Aorta (tissue), 5 donors: ENCODE data around the gene CRIM1. TPM values are rescaled to one million over a fixed set of nuclear protein-coding genes. Genes with fewer than 3 reads are reported as not detected.

Experiments used
- ATAC-seq: fragments of 200-7000 bp; cut with Tn5 transposase; one replicate; pipeline ENCODE4 v1.9.1; 2022; ENCODE audit warnings: moderate library complexity; ENCODE audit not compliant: low FRiP score
- DNase-seq, 2 donors: peaks; one replicate each; pipeline ENCODE4 v3.0.0-alpha.2; 2020
- H3K27ac ChIP-seq, 2 donors: one replicate each; pipeline ENCODE4 v1.5.1; 2013; ENCODE audit warnings: low read length in 2 of 2, mild to moderate bottlenecking in 2 of 2, moderate library complexity in 2 of 2, control low read depth in 1 of 2, inconsistent platforms in 1 of 2, low read depth in 1 of 2
- H3K27me3 ChIP-seq, 2 donors: one replicate each; pipeline ENCODE4 v1.6.1; 2013; ENCODE audit warnings: control low read depth in 1 of 2, low read length in 1 of 2, mild to moderate bottlenecking in 1 of 2, moderate library complexity in 1 of 2; ENCODE audit not compliant: insufficient read depth in 2 of 2, control insufficient read depth in 1 of 2
- H3K36me3 ChIP-seq, 2 donors: one replicate each; pipeline ENCODE4 v1.6.1; 2013; ENCODE audit warnings: control low read depth in 1 of 2, low read length in 1 of 2, mild to moderate bottlenecking in 1 of 2; ENCODE audit not compliant: insufficient read depth in 2 of 2, control insufficient read depth in 1 of 2
- H3K4me1 ChIP-seq, 2 donors: one replicate each; pipeline ENCODE4 v1.6.1; 2013; ENCODE audit warnings: low read length in 2 of 2, control low read depth in 1 of 2, mild to moderate bottlenecking in 1 of 2, moderate library complexity in 1 of 2; ENCODE audit not compliant: insufficient read depth in 2 of 2, control insufficient read depth in 1 of 2
- H3K4me3 ChIP-seq, 2 donors: one replicate each; pipeline ENCODE4 v1.5.1; 2013; ENCODE audit warnings: low read length in 2 of 2, control low read depth in 1 of 2, mild to moderate bottlenecking in 1 of 2
- H3K9me3 ChIP-seq: one replicate; pipeline ENCODE4 v1.6.1; 2013; ENCODE audit warnings: mild to moderate bottlenecking, low read length; ENCODE audit not compliant: control insufficient read depth
- WGBS, 2 donors: extraction: QIAGEN DNeasy Blood & Tissue Kit; methylation state at CpG; one replicate each; pipeline ENCODE4 v1.1.7; 2013; 5-methylcytosine and 5-hydroxymethylcytosine counted together
- intact Hi-C, 2 donors: fragments of 100-400 bp; cut with DNase I; formaldehyde crosslinking; loops; one replicate each; pipeline versions ENCODE4 v1.14.2 to v1.15.0; 2022
- polyA plus RNA-seq, 2 donors: library from polyadenylated mRNA; stranded (reverse); fragments of 200-250 nt; gene quantifications; one replicate each; pipeline ENCODE4 v1.2.3, GENCODE V29; 2013
- total RNA-seq, 2 donors: library from RNA; stranded (reverse); fragmentation: NEBNext Ultra II Directional; extraction: Animal tissue kit (Norgen Biotek cat#: 25700); gene quantifications; one replicate each; pipeline ENCODE4 v1.2.1, GENCODE V29; 2021
- donor health status: healthy with polysubstance abuse.
- donor health status: Bipolar disorder and iron deficiency.
- donor health status: DM: no; HTN: no; CAD: no.
- donor health status: DM: no; HTN: no; CAD: no.
- donor health status: DM: yes; HTN: yes; CAD: no.

Gene CRIM1
- total and polyA plus RNA-seq, 4 donors = 47.3 to 727 (median 147) TPM

- Histone ChIP-seq H3K9me3 (no peaks in the 10 kb centered on the region), H3K36me3 (peaks cover 11 to 14% of the 10 kb centered on the region in 2 donors), H3K27me3 (no peaks in the 10 kb centered on the region), H3K4me3 (no peak overlapping the region), H3K4me1 (no peaks in the 10 kb centered on the region), H3K27ac (no peak overlapping the region)
- ATAC-seq (no peak), DNase-seq (no peak)
- intact Hi-C loops = no loop called here
These were observed 223.7 kb downstream of the CRIM1 start for GRCh38 chr2:36579297-36579664.

GRCh38 chr2:36582538-36582937 is 227.0 kb downstream of the CRIM1 start:
- Histone ChIP-seq H3K9me3 (no peaks in the 10 kb centered on the region), H3K36me3 (peaks cover 14% of the 10 kb centered on the region in 2 donors), H3K4me1 (no peaks in the 10 kb centered on the region), H3K27me3 (no peaks in the 10 kb centered on the region), H3K27ac (no peak overlapping the region), H3K4me3 (no peak overlapping the region)
- intact Hi-C loops = no loop called here
- no peak for ATAC-seq
- no peak for DNase-seq
- 77% methylated on average over 5 of the region's 5 CpGs for WGBS, 2 donors

DNA sequence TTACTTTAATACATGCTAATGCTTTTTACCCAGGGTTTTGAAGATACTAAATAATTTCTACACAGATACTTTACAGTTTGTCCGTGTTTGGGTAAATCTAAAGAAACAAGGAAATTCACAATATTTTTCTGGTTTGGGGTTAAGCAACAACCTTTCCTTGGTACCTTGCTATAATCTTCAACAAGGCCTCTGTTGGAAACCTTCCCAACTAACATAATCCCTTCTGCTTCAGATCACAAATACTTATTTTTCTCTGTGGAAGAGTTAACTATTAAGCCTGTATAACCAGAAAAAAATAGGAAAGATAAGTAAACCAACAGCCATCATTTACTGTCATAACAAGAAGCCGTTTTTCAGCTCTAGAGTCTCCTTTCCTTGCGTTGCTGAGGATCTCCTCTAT is 227.4 kb downstream of the CRIM1 start:
- WGBS, 2 donors = 86 to 90% methylated on average over 3 of the region's 3 CpGs
- Histone ChIP-seq H3K4me3 (no peak overlapping the region), H3K27me3 (no peaks in the 10 kb centered on the region), H3K27ac (no peak overlapping the region), H3K36me3 (peaks cover 14% of the 10 kb centered on the region in 2 donors), H3K9me3 (no peaks in the 10 kb centered on the region), H3K4me1 (no peaks in the 10 kb centered on the region)
- DNase-seq (no peak), ATAC-seq (no peak)
- intact Hi-C loops = no loop called here

GRCh38 chr2:36584148-36584794 is 228.7 kb downstream of the CRIM1 start:
- no peaks in the 10 kb centered on the region for H3K27me3 ChIP-seq
- no peak overlapping the region for H3K4me3 ChIP-seq
- DNase-seq = no peak
- peaks cover 8 to 11% of the 10 kb centered on the region in 2 donors for H3K36me3 ChIP-seq
- intact Hi-C loops = no loop called here
- no peaks in the 10 kb centered on the region for H3K9me3 ChIP-seq
- WGBS, 2 donors = 98 to 100% methylated on average over 1 of the region's 1 CpG
- H3K4me1 ChIP-seq = no peaks in the 10 kb centered on the region
- H3K27ac ChIP-seq = no peak overlapping the region
- ATAC-seq = no peak

GRCh38 chr2:36586672-36587071 is 231.1 kb downstream of the CRIM1 start:
- Histone ChIP-seq H3K27ac (no peak overlapping the region), H3K27me3 (no peaks in the 10 kb centered on the region), H3K36me3 (peaks cover 3 to 5% of the 10 kb centered on the region in 2 donors), H3K4me1 (no peaks in the 10 kb centered on the region), H3K9me3 (no peaks in the 10 kb centered on the region), H3K4me3 (no peak overlapping the region)
- intact Hi-C loops = no loop called here
- DNase-seq = no peak
- WGBS, 2 donors = 96 to 97% methylated on average over 6 of the region's 6 CpGs
- no peak for ATAC-seq

DNA sequence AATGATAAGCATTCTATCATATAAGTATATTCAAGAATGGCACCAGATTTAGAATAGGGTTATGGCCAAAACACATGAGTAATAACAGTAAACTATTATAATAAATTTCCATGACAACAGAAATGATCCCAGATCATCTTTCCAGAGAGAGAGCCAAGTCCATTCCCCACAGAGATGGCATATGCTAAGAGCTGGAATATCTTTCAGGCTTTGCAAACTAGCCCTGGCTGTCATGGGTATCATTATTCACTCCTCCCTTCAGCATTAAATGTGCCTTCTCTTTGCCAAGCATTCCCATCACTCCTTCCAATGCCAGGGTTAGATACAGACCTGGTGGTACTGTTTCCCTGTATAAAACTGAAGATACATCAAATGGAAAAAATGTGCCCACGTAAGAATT is 231.5 kb downstream of the CRIM1 start:
- DNase-seq (no peak), ATAC-seq (no peak)
- intact Hi-C loops = no loop called here
- H3K4me1 ChIP-seq = no peaks in the 10 kb centered on the region
- peaks cover 3 to 5% of the 10 kb centered on the region in 2 donors for H3K36me3 ChIP-seq
- H3K27ac ChIP-seq = no peak overlapping the region
- no peak overlapping the region for H3K4me3 ChIP-seq
- no peaks in the 10 kb centered on the region for H3K27me3 ChIP-seq
- no peaks in the 10 kb centered on the region for H3K9me3 ChIP-seq
- 91 to 94% methylated on average over 1 of the region's 1 CpG for WGBS, 2 donors

DNA sequence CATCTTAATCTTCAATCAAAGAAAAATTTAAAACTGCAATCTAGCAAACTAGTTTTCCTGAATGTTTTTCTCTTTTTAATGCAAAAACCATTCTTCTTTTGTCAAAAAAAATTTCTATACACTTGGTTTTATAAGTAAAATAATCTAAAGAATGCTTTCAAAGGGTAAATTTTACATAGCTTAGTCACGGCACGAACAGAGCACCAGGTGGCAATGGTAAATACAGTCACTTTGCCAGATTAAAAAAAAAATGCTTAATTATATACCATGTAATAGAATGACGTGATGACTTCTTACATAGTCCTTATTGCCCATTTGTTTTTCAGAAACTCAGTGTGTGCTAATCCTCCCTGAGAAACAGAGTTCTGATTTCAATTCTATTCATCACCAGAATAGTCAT is 232.0 kb downstream of the CRIM1 start:
- H3K4me3 ChIP-seq = no peak overlapping the region
- no peak for DNase-seq
- ATAC-seq = no peak
- WGBS, 2 donors = 87 to 91% methylated on average over 3 of the region's 3 CpGs
- intact Hi-C loops = no loop called here
- H3K27me3 ChIP-seq = no peaks in the 10 kb centered on the region
- no peaks in the 10 kb centered on the region for H3K9me3 ChIP-seq
- H3K36me3 ChIP-seq = peaks cover 2 to 5% of the 10 kb centered on the region in 2 donors
- H3K27ac ChIP-seq = no peak overlapping the region
- no peaks in the 10 kb centered on the region for H3K4me1 ChIP-seq

DNA sequence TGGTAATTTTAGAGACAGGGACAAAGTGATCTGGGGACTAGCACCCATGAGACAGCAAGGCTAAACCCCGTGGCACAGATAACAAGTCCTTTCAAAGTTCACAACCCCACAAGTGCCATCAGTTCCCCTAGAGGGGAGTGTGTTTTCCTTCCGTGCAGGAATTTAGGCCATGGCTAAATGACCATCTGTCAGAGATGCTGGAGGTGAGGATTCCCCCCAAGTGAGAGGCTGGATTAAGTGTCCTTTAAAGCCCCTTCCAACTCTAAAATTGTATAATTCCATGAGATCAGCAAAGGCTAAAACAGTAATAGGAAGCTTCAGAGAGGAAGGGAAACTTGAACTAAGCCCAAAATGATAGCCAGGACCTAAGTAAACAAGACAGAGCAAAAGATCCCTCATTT is 233.7 kb downstream of the CRIM1 start:
- no peak for ATAC-seq

GRCh38 chr2:36594849-36595248 is 239.3 kb downstream of the CRIM1 start:
- Histone ChIP-seq H3K27ac (no peak overlapping the region), H3K27me3 (no peaks in the 10 kb centered on the region), H3K4me3 (no peak overlapping the region), H3K9me3 (no peaks in the 10 kb centered on the region), H3K36me3 (no peaks in the 10 kb centered on the region), H3K4me1 (peaks cover 0 to 4% of the 10 kb centered on the region in 2 donors)
- DNase-seq = no peak
- no peak for ATAC-seq
- intact Hi-C loops = loop anchor here in 1 of 2 donors (5.0 kb wide), 1 partner anchor 33 kb away; no protein-coding TSS in a partner anchor
- WGBS, 2 donors = 89 to 93% methylated on average over 6 of the region's 6 CpGs

More for the DNA sequence above, 233.7 kb downstream of the CRIM1 start:
- Histone ChIP-seq H3K4me3 (no peak overlapping the region), H3K4me1 (no peaks in the 10 kb centered on the region), H3K9me3 (no peaks in the 10 kb centered on the region), H3K36me3 (peaks cover 0 to 3% of the 10 kb centered on the region in 2 donors), H3K27me3 (no peaks in the 10 kb centered on the region), H3K27ac (no peak overlapping the region)
- intact Hi-C loops = no loop called here
- DNase-seq = no peak
- 46 to 49% methylated on average over 2 of the region's 2 CpGs for whole genome bisulfite sequencing, 2 donors
